ENCODE measurements around the gene PRDM8.

DNA sequence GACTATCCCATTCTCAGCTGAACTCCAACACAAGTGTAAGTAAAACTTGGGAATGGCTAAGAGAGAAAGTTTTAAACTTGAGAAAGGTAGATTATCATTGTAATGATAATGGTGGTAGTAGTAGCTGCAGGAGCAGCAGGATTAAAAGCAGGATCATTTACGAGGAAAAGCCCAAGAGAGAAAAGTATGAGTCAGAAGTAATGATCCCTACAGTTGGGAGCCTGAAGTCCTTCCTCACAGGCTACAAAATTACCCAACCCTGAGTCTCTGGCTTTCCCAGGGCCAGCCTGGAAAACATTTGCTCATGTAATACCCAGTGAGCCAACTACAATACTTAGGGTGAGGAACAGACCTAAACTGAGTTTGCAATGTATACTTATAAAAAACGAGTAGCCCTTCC lies 4.4 kb upstream of the PRDM8 start:
- TF ChIP-seq, protein P1, sequence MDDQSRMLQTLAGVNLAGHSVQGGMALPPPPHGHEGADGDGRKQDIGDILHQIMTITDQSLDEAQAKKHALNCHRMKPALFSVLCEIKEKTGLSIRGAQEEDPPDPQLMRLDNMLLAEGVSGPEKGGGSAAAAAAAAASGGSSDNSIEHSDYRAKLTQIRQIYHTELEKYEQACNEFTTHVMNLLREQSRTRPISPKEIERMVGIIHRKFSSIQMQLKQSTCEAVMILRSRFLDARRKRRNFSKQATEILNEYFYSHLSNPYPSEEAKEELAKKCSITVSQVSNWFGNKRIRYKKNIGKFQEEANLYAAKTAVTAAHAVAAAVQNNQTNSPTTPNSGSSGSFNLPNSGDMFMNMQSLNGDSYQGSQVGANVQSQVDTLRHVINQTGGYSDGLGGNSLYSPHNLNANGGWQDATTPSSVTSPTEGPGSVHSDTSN (IDR thresholded peaks at IDR 0.05): no peak
- TF ChIP-seq, protein P2, sequence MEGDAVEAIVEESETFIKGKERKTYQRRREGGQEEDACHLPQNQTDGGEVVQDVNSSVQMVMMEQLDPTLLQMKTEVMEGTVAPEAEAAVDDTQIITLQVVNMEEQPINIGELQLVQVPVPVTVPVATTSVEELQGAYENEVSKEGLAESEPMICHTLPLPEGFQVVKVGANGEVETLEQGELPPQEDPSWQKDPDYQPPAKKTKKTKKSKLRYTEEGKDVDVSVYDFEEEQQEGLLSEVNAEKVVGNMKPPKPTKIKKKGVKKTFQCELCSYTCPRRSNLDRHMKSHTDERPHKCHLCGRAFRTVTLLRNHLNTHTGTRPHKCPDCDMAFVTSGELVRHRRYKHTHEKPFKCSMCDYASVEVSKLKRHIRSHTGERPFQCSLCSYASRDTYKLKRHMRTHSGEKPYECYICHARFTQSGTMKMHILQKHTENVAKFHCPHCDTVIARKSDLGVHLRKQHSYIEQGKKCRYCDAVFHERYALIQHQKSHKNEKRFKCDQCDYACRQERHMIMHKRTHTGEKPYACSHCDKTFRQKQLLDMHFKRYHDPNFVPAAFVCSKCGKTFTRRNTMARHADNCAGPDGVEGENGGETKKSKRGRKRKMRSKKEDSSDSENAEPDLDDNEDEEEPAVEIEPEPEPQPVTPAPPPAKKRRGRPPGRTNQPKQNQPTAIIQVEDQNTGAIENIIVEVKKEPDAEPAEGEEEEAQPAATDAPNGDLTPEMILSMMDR (IDR thresholded peaks at IDR 0.05): no peak
- TF ChIP-seq TFCP2L1 (CRISPR knock-in tag; IDR thresholded peaks at IDR 0.05) (no peak), JUNB (IDR thresholded peaks at IDR 0.05) (no peak), POLR2AphosphoS2 (conservative IDR thresholded peaks at IDR 0.05; ENCODE audit: low read length) (no peak), RARB (CRISPR knock-in tag; IDR thresholded peaks at IDR 0.05) (no peak), RFX5 (IDR thresholded peaks at IDR 0.05) (no peak), CBX2 (IDR thresholded peaks at IDR 0.05; ENCODE audit: borderline replicate concordance, low read depth) (no peak), SREBF2 (IDR thresholded peaks at IDR 0.05) (no peak)
